Measurements from ENCODE around the gene NAA50.
A peak's percentile ranks its signal among the peaks of the same experiment; 100 is the strongest.

The NAA50 gene

DNA sequence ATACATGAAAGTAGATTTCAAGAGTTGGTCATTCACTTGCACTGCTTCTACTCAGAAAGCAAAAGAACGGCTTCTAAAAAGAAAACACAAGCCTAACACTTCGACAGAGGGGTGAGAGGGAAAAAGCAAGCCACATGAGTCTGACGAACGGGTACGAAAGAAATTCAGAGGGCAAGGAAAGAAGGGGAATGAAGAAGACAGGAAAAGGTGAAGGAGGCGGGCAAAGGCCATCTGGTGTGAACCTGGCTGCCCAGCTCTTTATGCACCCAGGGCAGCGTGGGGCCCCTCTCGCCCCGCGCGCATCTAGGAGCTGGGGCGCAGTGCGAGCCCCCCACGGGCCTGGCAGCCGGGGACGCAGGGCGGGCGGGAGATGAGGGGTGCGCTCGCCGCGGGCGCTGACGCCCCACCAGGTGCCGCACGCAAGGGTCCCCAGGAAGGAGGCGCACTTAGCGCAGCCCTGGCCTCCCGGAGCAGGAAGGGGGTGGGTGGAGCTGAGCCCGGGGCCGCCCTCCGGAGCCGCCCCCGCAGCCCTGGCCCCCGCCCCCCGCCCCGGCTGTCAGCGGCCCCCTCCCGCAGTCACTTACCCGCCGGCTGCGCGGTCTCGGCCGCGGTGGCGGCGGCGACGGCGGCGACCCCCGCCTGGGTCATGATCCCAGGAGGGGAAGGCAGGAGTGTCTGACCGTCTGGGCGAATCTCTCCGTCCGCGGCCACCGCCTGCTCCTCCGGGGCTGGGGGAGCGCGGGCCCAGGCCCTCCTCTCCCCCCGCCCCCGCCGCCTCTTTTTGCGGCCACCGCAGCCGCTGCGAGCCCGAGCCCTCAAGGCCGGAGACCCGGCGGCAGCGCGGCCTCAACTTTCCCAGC is 50.0 kb downstream of the NAA50 start, which contains the start of gene USF3:
Gene USF3 (minus strand): TSS at position 857 of the 860 bp plus-strand sequence. CDS start 21,764 bp downstream, outside the sequence.
- no peaks in the 10 kb centered on the region for H3K27me3 ChIP-seq (ENCODE audit: insufficient read depth, low read length)
- no peaks in the 10 kb centered on the region for H3K9me3 ChIP-seq (ENCODE audit: low read length)
- peaks cover 18% of the 10 kb centered on the region for H3K4me1 ChIP-seq (ENCODE audit: insufficient read depth, low read length)
- peak within 1 kb of the TSS; percentile 89 for H2AFZ ChIP-seq (ENCODE audit: low read depth, low read length)
- peak within 1 kb of the TSS; percentile 98 for H3K4me3 ChIP-seq (ENCODE audit: low read length)
- no peaks in the 10 kb centered on the region for H3K36me3 ChIP-seq (ENCODE audit: insufficient read depth, low read length)

DNA sequence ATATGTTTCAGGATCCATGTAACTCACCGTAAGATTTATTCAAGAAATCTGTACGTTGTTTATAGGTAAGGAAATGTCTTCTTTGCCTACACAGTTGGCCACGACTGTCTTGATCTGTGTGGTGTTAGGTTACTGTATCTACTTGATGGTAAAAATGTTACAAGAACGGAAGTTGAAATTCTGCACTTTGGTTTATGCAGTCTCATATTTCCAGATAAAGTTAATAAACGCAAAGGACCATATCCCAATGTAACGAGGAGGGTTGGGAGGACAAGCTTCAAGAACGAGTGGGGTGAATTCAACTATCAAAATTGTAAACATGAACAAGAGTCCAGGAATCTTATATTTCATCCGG is 50.6 kb downstream of the NAA50 start:
- Histone ChIP-seq H2AFZ (ENCODE audit: low read depth, low read length) (peak overlapping the region; percentile 70), H3K9me3 (ENCODE audit: low read length) (no peaks in the 10 kb centered on the region), H3K4me1 (ENCODE audit: insufficient read depth, low read length) (peaks cover 18% of the 10 kb centered on the region), H3K4me3 (ENCODE audit: low read length) (peak overlapping the region; percentile 98), H3K36me3 (ENCODE audit: insufficient read depth, low read length) (no peaks in the 10 kb centered on the region), H3K27me3 (ENCODE audit: insufficient read depth, low read length) (no peaks in the 10 kb centered on the region)

DNA sequence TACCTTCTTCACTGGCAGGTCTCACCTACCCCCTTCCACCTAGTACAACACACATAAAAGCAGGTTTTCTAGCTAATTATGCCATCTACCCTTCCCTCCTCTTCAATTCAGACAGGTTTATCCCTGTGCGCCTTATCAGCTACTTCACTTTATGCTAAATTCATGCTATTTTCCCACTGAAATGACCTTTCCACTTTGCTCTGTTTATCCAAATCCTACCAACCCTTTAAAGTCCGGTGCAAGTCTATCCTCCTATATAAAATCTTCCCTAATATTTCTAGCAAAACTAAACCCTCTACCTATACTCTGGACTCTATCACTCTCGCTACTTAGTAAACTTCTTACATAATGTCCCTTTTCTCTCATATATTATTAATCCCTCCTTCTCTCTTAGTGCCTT is 55.6 kb downstream of the NAA50 start:
- Histone ChIP-seq H2AFZ (ENCODE audit: low read depth, low read length) (no peak overlapping the region), H3K9me3 (ENCODE audit: low read length) (peaks cover 9% of the 10 kb centered on the region), H3K27me3 (ENCODE audit: insufficient read depth, low read length) (no peaks in the 10 kb centered on the region), H3K4me3 (ENCODE audit: low read length) (no peak overlapping the region), H3K36me3 (ENCODE audit: insufficient read depth, low read length) (no peaks in the 10 kb centered on the region), H3K4me1 (ENCODE audit: insufficient read depth, low read length) (peaks cover 8% of the 10 kb centered on the region)

DNA sequence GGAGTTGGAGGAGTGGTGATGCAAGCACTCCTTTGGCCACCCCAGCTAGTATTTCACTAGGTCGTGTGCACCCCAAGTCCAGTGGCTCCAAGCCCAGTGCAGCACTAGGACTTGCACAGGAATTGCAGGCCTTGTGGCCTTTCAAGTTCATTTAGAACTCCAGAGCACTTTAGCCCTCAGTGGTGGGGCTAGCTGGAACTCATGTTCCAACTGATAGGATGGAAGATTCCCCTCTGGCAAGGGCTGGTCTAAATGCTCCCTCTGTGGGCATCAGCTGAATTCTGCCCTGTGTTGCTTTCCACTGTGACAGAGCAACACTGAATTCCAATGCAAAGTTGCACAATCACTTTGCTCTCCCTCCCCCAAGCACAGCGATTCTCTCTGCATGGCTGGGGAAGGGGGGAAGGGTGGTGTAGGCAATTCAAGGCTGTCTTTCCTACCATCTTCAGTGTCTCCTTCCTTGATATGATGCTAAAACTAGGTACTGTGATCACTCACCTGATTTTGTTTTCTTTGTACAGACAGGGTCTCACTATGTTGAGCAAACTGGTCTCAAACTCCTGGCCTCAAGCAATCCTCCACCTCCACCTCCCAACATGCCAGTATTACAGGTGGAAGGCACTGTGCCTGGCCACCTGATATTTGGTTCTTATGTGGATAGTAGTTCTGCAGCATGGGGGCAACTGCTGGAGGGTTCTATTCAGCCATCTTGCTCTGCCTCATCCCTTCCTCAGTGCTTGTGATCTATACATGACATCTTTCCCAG is 59.9 kb downstream of the NAA50 start:
- H3K9me3 ChIP-seq (ENCODE audit: low read length), result peaks cover 17% of the 10 kb centered on the region
- no peak overlapping the region for H3K4me3 ChIP-seq (ENCODE audit: low read length)
- no peak overlapping the region for H2AFZ ChIP-seq (ENCODE audit: low read depth, low read length)
- no peaks in the 10 kb centered on the region for H3K36me3 ChIP-seq (ENCODE audit: insufficient read depth, low read length)
- H3K4me1 ChIP-seq (ENCODE audit: insufficient read depth, low read length), result peaks cover 2% of the 10 kb centered on the region
- no peaks in the 10 kb centered on the region for H3K27me3 ChIP-seq (ENCODE audit: insufficient read depth, low read length)

DNA sequence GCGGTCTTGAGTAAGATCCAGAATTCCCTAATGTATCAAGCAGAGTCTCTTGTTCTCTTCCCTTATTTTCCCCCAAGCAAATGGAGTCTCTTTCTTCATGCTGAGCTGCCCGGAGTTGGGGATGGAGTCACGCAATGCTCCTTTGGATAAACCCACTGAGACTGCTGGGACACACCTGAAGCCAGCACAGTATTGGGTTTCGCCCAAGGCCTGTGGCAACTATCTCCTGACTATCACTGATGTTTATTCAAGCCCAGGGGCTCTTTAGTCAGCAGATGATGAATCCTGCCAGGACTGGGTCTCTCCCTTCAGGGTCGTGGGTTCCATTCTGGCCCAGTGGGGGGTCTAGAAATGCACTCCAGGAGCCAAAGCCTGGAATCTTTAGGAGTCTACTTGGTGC is 60.9 kb downstream of the NAA50 start:
- no peaks in the 10 kb centered on the region for H3K27me3 ChIP-seq (ENCODE audit: insufficient read depth, low read length)
- H3K4me3 ChIP-seq (ENCODE audit: low read length), result no peak overlapping the region
- H3K36me3 ChIP-seq (ENCODE audit: insufficient read depth, low read length), result no peaks in the 10 kb centered on the region
- peaks cover 2% of the 10 kb centered on the region for H3K4me1 ChIP-seq (ENCODE audit: insufficient read depth, low read length)
- H2AFZ ChIP-seq (ENCODE audit: low read depth, low read length), result no peak overlapping the region
- peaks cover 17% of the 10 kb centered on the region for H3K9me3 ChIP-seq (ENCODE audit: low read length)

DNA sequence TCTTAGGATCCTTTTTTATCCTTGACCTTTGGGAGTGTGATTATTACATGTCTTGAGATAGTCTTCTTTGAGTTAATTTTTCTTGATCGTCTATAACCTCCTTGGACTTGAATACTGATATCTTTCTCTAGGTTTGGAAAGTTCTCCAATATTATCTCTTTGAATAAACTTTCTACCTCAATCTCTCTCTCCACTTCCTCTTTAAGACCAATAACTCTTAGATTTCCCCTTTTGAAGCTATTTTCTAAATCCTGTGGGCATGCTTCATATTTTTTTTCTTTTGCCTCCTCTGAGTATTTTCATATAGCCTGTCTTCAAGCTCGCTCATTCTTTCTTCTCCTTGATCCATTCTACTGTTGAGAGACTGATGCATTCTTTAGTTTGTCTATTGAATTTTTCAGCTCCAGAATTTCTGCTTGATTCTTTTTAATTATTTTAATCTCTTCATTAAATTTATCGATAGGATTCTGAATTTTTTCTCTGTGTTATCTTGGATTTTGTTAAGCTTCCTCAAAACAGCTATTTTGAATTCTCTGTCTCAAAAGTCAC is 61.7 kb downstream of the NAA50 start:
- Histone ChIP-seq H3K9me3 (ENCODE audit: low read length) (peaks cover 17% of the 10 kb centered on the region), H3K36me3 (ENCODE audit: insufficient read depth, low read length) (no peaks in the 10 kb centered on the region), H3K4me3 (ENCODE audit: low read length) (no peak overlapping the region), H3K27me3 (ENCODE audit: insufficient read depth, low read length) (no peaks in the 10 kb centered on the region), H3K4me1 (ENCODE audit: insufficient read depth, low read length) (peaks cover 2% of the 10 kb centered on the region), H2AFZ (ENCODE audit: low read depth, low read length) (no peak overlapping the region)

DNA sequence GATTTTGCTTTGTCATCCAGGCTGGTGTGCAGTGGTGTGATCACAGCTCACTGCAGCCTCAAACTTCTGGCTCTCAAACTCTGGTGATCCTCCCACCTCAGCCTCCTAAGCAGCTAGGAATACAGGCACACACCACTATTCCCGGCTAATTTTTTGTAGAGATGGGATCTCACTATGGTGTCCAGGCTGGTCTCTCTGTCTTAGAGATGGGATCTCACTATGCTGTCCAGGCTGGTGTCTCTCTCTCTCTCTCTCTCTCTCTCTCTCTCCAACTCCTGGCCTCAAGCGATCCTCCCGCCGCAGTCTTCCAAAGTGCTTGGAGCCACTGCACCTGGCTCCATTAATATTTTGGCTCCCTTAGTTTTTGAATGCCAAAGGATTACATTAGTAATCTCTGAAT is 67.3 kb downstream of the NAA50 start:
- no peak overlapping the region for H2AFZ ChIP-seq (ENCODE audit: low read depth, low read length)

DNA sequence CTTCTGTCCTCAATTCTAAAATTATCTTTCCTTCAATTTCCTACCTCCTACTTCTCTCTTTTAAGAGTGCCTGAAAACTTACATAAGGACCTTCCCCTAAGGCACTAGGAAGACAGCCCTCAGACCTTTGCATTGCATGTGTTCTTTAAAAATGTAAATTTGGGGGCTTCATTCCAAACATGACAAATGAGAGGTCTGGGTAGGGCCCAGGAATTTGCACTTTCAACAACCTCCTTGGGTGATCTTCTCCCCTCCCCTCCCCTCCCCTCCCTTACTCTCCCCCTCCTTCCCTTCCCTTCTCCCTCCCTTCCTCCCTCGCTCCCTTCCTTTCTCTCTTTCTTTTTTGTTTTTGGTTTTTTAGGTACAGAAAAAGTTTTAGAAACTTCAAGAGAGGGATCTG is 68.3 kb downstream of the NAA50 start:
- Histone ChIP-seq H3K9me3 (ENCODE audit: low read length) (no peaks in the 10 kb centered on the region), H3K27me3 (ENCODE audit: insufficient read depth, low read length) (no peaks in the 10 kb centered on the region), H3K36me3 (ENCODE audit: insufficient read depth, low read length) (peaks cover 19% of the 10 kb centered on the region), H3K4me3 (ENCODE audit: low read length) (no peak overlapping the region), H3K4me1 (ENCODE audit: insufficient read depth, low read length) (no peaks in the 10 kb centered on the region), H2AFZ (ENCODE audit: low read depth, low read length) (no peak overlapping the region)

More for the DNA sequence above, 67.3 kb downstream of the NAA50 start:
- Histone ChIP-seq H3K9me3 (ENCODE audit: low read length) (no peaks in the 10 kb centered on the region), H3K4me3 (ENCODE audit: low read length) (no peak overlapping the region), H3K36me3 (ENCODE audit: insufficient read depth, low read length) (peaks cover 13% of the 10 kb centered on the region), H3K4me1 (ENCODE audit: insufficient read depth, low read length) (no peaks in the 10 kb centered on the region), H3K27me3 (ENCODE audit: insufficient read depth, low read length) (no peaks in the 10 kb centered on the region)

DNA sequence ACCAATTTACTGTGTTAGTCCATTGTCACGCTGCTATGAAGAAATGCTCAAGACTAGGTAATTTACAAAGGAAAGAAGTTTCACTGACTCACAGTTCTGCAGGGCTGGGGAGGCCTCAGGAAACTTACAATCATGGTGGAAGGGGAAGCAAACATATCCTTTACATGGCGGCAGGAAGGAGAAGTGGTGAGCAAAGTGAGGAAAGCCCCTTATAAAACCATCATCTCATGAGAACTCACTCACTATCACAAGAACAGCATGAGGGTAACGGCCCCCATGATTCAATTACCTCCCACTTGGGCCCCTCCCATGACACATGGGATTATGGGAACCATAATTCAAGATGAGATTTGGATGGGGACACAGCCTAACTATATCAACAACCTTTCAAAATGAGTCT is 69.8 kb downstream of the NAA50 start:
- peaks cover 19% of the 10 kb centered on the region for H3K36me3 ChIP-seq (ENCODE audit: insufficient read depth, low read length)
- H3K4me1 ChIP-seq (ENCODE audit: insufficient read depth, low read length), result no peaks in the 10 kb centered on the region
- no peak overlapping the region for H2AFZ ChIP-seq (ENCODE audit: low read depth, low read length)
- H3K9me3 ChIP-seq (ENCODE audit: low read length), result no peaks in the 10 kb centered on the region
- H3K4me3 ChIP-seq (ENCODE audit: low read length), result no peak overlapping the region
- H3K27me3 ChIP-seq (ENCODE audit: insufficient read depth, low read length), result no peaks in the 10 kb centered on the region

DNA sequence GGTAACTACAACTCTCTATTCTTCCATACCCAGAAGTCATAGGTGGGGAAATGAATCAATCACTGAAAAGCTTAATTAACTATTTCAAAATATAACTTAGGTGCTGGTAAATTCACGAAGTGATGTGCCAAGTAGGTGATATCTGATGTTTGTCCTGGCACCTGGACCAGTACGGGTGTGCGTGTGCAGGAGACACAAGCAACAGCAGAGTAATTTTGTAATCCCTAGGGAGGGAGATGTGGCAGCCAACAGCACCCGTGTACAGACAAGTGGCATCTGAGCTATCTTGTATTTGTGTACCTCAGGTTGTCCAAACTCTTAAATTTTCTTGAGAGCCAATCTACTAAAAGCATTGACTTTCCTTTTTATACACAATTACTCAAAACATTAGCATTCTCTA is 72.5 kb downstream of the NAA50 start:
- Histone ChIP-seq H3K4me1 (ENCODE audit: insufficient read depth, low read length) (no peaks in the 10 kb centered on the region), H3K36me3 (ENCODE audit: insufficient read depth, low read length) (peaks cover 19% of the 10 kb centered on the region), H3K4me3 (ENCODE audit: low read length) (no peak overlapping the region), H3K27me3 (ENCODE audit: insufficient read depth, low read length) (no peaks in the 10 kb centered on the region), H3K9me3 (ENCODE audit: low read length) (no peaks in the 10 kb centered on the region), H2AFZ (ENCODE audit: low read depth, low read length) (no peak overlapping the region)

DNA sequence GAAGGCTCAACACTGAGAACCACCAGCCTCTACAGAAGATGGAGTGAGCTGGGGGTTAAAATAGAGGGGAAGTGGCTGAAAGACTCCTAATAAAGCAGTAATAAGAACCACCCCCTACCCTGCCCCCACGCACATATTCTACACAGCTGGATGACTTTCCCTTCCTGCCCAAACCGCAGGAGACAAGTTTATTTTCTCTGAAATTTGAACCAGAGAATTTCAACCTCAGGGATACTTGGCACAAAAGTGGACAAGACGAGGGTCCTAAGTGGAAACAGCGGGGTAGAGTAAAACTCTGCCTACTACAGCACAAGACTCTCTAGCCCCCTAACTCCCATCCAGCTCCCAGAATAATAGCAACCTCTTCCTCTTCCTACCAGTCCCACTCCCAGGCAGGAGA is 78.0 kb downstream of the NAA50 start:
- Histone ChIP-seq H3K9me3 (ENCODE audit: low read length) (no peaks in the 10 kb centered on the region), H3K4me3 (ENCODE audit: low read length) (no peak overlapping the region), H3K27me3 (ENCODE audit: insufficient read depth, low read length) (no peaks in the 10 kb centered on the region), H3K36me3 (ENCODE audit: insufficient read depth, low read length) (peaks cover 7% of the 10 kb centered on the region), H3K4me1 (ENCODE audit: insufficient read depth, low read length) (no peaks in the 10 kb centered on the region), H2AFZ (ENCODE audit: low read depth, low read length) (no peak overlapping the region)
